Smooth muscle cell (in vitro differentiated cells): ENCODE results near the gene LIFR. TPM values are rescaled to one million over a fixed set of nuclear protein-coding genes. Genes with fewer than 3 reads are reported as not detected.

Experiments
- DNase-seq: peaks from one replicate; lab custom pipeline; 2025; ENCODE audit not compliant: unreplicated experiment; lab: John Stamatoyannopoulos, UW
- H2AFZ ChIP-seq: fragments of 200-600 bp; sonication (generic); 2 replicates; pipeline ENCODE4 v1.6.0; 2016; ENCODE audit warnings: antibody characterized with exemption, low read depth, mild to moderate bottlenecking
- H3F3A ChIP-seq: fragments of 200-600 bp; sonication (generic); 2 replicates; pipeline ENCODE4 v1.6.0; 2017; ENCODE audit warnings: antibody characterized with exemption, low read depth
- H3K27ac ChIP-seq: fragments of 200-600 bp; sonication (generic); 2 replicates; pipeline ENCODE4 v1.5.1; 2016; ENCODE audit warnings: low read depth, mild to moderate bottlenecking
- H3K27me3 ChIP-seq: fragments of 200-600 bp; sonication (generic); 2 replicates; pipeline ENCODE4 v1.6.1; 2016; ENCODE audit warnings: low read depth, mild to moderate bottlenecking
- H3K36me3 ChIP-seq: fragments of 200-600 bp; sonication (generic); 2 replicates; pipeline ENCODE4 v1.5.1; 2016; ENCODE audit warnings: low read depth
- H3K4me1 ChIP-seq: fragments of 200-600 bp; sonication (generic); 2 replicates; pipeline ENCODE4 v1.5.1; 2016; ENCODE audit warnings: low read depth
- H3K4me2 ChIP-seq: fragments of 200-600 bp; sonication (generic); 2 replicates; pipeline ENCODE4 v1.6.0; 2016; ENCODE audit warnings: mild to moderate bottlenecking
- H3K4me3 ChIP-seq: fragments of 200-600 bp; sonication (generic); 2 replicates; pipeline ENCODE4 v1.5.1; 2016; ENCODE audit warnings: mild to moderate bottlenecking
- H3K79me2 ChIP-seq: fragments of 200-600 bp; sonication (generic); 2 replicates; pipeline ENCODE4 v1.6.0; 2016; ENCODE audit warnings: low read depth, mild to moderate bottlenecking
- H3K9ac ChIP-seq: fragments of 200-600 bp; sonication (generic); 2 replicates; pipeline ENCODE4 v1.6.0; 2016; ENCODE audit warnings: low read depth
- H3K9me3 ChIP-seq: fragments of 200-600 bp; sonication (generic); replicated peaks from 2 replicates; pipeline ENCODE4 v1.5.1; 2016; ENCODE audit warnings: low read depth
- H4K20me1 ChIP-seq: fragments of 200-600 bp; sonication (generic); 2 replicates; pipeline ENCODE4 v1.6.0; 2016; ENCODE audit warnings: low read depth
- WGBS: methylation state at CpG from one replicate; pipeline ENCODE4 v1.1.7; 2016; ENCODE audit warnings: low lambda C conversion rate; 5-methylcytosine and 5-hydroxymethylcytosine counted together
- polyA plus RNA-seq: library from polyadenylated mRNA; unstranded; fragments of >200 nt; fragmentation: Nextera tagmentation; extraction: Ambion mirVana; gene quantifications from 2 replicates; pipeline ENCODE4 v1.2.1, GENCODE V29; 2016
- total RNA-seq: library from RNA; depleted of rRNA; stranded (reverse); fragments of >200 nt; gene quantifications from 2 replicates; pipeline ENCODE4 v1.2.3, GENCODE V29; 2014
- TF ChIP-seq, protein P1 (sequence below): fragments of 200-600 bp; sonication (generic); IDR thresholded peaks from 2 replicates; pipeline ENCODE4 v1.5.1; 2017; ENCODE audit warnings: borderline replicate concordance, mild to moderate bottlenecking, antibody characterized with exemption; ENCODE audit not compliant: insufficient read depth, poor library complexity, severe bottlenecking

The LIFR gene
- total and polyA plus RNA-seq, 2 experiments from 2014 or later: 14.3 to 29.2 TPM

DNA sequence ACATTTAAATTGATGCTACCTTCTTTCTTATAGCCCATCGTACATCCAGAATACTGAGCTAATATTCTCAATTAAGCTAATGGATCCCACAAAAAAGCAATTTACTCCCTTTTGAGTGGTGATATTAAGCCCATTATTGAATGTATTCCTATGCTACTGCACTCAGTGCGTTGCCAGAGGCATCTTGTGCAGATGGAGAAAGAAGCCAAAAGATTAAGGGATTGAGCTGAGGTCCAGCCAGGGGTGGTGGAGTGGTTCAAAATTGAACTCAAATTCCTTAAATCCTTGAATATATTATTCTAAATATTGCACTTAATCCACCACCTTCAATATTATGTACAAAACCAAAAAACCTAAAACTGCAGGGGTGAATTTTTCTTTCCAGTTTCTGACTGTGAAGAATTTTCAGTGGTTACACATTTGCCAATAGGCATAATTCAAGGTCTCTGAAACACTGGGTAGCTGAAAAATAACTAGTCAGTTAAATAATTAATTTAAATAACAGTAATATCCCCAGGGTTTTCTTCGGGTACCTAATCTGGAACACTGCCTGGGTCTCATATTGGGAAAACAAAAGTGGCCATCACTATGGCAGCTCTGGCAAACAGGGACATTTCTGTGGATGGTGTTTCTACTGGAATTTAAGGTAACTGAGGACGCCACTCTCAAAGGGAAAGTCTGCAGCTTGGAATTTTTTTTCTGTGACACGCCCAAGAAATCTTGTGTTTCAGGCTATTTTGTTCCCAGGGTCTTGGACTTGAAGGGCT lies 6.2 kb upstream of the LIFR start:
- H3K36me3 ChIP-seq: no peaks in the 10 kb centered on the region
- H4K20me1 ChIP-seq: no peaks in the 10 kb centered on the region
- no peak overlapping the region for H2AFZ ChIP-seq
- DNase-seq: no peak
- no peaks in the 10 kb centered on the region for H3K27me3 ChIP-seq
- H3K9ac ChIP-seq: no peak overlapping the region
- no peak overlapping the region for H3K4me2 ChIP-seq
- TF ChIP-seq, protein P1, sequence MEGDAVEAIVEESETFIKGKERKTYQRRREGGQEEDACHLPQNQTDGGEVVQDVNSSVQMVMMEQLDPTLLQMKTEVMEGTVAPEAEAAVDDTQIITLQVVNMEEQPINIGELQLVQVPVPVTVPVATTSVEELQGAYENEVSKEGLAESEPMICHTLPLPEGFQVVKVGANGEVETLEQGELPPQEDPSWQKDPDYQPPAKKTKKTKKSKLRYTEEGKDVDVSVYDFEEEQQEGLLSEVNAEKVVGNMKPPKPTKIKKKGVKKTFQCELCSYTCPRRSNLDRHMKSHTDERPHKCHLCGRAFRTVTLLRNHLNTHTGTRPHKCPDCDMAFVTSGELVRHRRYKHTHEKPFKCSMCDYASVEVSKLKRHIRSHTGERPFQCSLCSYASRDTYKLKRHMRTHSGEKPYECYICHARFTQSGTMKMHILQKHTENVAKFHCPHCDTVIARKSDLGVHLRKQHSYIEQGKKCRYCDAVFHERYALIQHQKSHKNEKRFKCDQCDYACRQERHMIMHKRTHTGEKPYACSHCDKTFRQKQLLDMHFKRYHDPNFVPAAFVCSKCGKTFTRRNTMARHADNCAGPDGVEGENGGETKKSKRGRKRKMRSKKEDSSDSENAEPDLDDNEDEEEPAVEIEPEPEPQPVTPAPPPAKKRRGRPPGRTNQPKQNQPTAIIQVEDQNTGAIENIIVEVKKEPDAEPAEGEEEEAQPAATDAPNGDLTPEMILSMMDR: no peak
- peaks cover 3% of the 10 kb centered on the region for H3K79me2 ChIP-seq
- H3K9me3 ChIP-seq: no peaks in the 10 kb centered on the region
- peaks cover 3% of the 10 kb centered on the region for H3K4me1 ChIP-seq
- H3K27ac ChIP-seq: no peak overlapping the region
- WGBS: 87% methylated on average over 5 of the region's 5 CpGs
- H3K4me3 ChIP-seq: no peak overlapping the region
- H3F3A ChIP-seq: no peaks in the 10 kb centered on the region

DNA sequence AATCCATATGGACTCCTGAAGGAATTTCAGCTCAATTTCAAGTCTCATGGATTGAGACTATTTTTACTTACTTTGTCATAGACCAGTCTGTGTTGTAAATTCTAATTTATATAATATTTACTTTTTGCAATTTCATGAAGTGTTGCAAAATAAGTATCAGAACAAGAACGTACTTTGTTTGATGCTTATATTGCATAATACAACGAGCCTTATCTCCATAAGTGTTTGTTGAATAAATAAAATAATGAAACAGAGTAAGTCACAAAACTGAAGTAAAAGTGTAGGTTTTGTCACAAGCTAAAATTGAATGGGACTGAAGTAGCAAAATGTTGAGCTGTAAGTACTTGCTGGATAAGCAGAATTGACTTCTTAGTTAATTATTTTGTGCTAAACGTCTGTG lies 3.0 kb upstream of the LIFR start:
- Histone ChIP-seq H3K27ac (no peak overlapping the region), H3K27me3 (no peaks in the 10 kb centered on the region), H3K9ac (no peak overlapping the region), H3F3A (no peaks in the 10 kb centered on the region), H3K79me2 (peaks cover 5% of the 10 kb centered on the region), H2AFZ (no peak overlapping the region), H3K36me3 (no peaks in the 10 kb centered on the region), H3K4me3 (no peak overlapping the region), H3K9me3 (no peaks in the 10 kb centered on the region), H4K20me1 (no peaks in the 10 kb centered on the region), H3K4me2 (no peak overlapping the region), H3K4me1 (peaks cover 11% of the 10 kb centered on the region)
- DNase-seq: no peak
- 81% methylated on average over 3 of the region's 3 CpGs for whole genome bisulfite sequencing
- TF ChIP-seq, protein P1: no peak

DNA sequence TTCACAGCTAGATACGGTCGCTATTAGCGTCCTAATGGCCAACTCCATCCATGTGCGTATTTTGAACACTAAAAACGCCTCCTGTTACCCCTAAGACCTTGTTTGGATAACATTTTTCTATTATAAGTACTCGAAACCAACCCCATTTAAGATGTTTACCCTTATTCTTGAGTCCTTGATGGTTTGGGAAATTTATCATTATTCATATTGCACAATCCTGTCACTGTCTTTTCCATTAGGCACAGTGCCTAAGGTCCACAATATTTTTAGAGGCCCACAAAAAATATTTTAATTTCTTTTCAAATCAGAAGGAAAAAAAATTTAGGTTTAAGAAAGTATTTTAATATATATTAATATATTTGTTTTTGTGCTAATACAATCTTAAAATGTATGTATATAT lies 1.3 kb upstream of the LIFR start:
- TF ChIP-seq, protein P1: no peak
- Histone ChIP-seq H3K27ac (no peak overlapping the region), H3K4me2 (peak overlapping the region; percentile 92), H3K4me1 (peaks cover 11% of the 10 kb centered on the region), H3K9ac (no peak overlapping the region), H4K20me1 (no peaks in the 10 kb centered on the region), H3K9me3 (no peaks in the 10 kb centered on the region), H3F3A (no peaks in the 10 kb centered on the region), H3K79me2 (peaks cover 15% of the 10 kb centered on the region), H3K4me3 (peak overlapping the region; percentile 78), H3K36me3 (no peaks in the 10 kb centered on the region), H2AFZ (no peak overlapping the region), H3K27me3 (no peaks in the 10 kb centered on the region)
- no peak for DNase-seq
- 85% methylated on average over 6 of the region's 6 CpGs for WGBS

DNA sequence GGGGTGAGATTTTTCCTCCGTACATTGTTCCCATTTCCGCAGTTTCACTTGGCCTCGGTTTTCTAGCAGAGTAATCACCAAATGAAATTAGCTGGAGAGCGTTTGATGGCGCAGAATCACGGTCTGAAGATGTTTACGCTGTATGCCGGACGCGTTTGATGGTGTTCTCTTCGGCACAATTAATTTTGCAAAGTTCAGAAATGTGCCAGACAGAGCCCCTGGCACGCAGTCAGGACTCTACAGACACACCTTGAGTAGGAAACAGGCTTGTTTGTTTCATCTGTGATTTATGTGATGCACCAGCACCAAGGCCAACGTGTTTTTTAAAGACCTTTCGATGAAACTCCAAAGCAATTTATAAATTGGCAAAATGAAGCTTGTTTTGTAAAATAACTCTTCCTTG lies 863 bp upstream of the LIFR start:
- Histone ChIP-seq H4K20me1 (peaks cover 4% of the 10 kb centered on the region), H3K9ac (peak overlapping the region; percentile 67), H3K27ac (peak overlapping the region; percentile 71), H3K4me3 (peak overlapping the region; percentile 78), H3K4me1 (peaks cover 11% of the 10 kb centered on the region), H3K36me3 (no peaks in the 10 kb centered on the region), H3K9me3 (no peaks in the 10 kb centered on the region), H3K27me3 (no peaks in the 10 kb centered on the region), H2AFZ (peak overlapping the region; percentile 93), H3K4me2 (peak overlapping the region; percentile 92), H3K79me2 (peaks cover 17% of the 10 kb centered on the region), H3F3A (no peaks in the 10 kb centered on the region)
- WGBS: 11% methylated on average over 14 of the region's 14 CpGs
- DNase-seq: no peak
- TF ChIP-seq, protein P1: no peak
